ENCODE results near the gene CD1C.
"Not testable (repeated sequence)": the region's sequence is repeated elsewhere in the genome, so short reads cannot be mapped to it uniquely, and the experiment has no call there.

Gene CD1C

GRCh38 chr1:158329733-158330132 is 40.0 kb downstream of the CD1C start:
- peak; percentile 44 for DNase-seq

- DNase-seq: no peak
Measured at GRCh38 chr1:158330391-158331105, 40.8 kb downstream of the CD1C start.

GRCh38 chr1:158331106-158331425 is 41.3 kb downstream of the CD1C start:
- DNase-seq: no peak

GRCh38 chr1:158331481-158332150 is 41.9 kb downstream of the CD1C start, which contains the start of gene CD1B:
TSS of gene CD1B (minus strand) at chr1:158331531. CDS start at chr1:158331423, 108 bp downstream.
- no peak for DNase-seq

GRCh38 chr1:158333405-158334155 is 43.9 kb downstream of the CD1C start:
- DNase-seq: peak; percentile 71

- peak; percentile 0 for DNase-seq
Measured at GRCh38 chr1:158334526-158335212, 44.9 kb downstream of the CD1C start.

- DNase-seq: no peak
Measured at GRCh38 chr1:158335213-158335532, 45.5 kb downstream of the CD1C start.

GRCh38 chr1:158336413-158336812 is 46.7 kb downstream of the CD1C start:
- DNase-seq: not testable (repeated sequence)

Measured in MV-4-11 (cell line).